Suprapubic skin (tissue), 3 donors: ENCODE measurements around the gene C20orf202.
A peak's percentile ranks its signal among the peaks of the same experiment; 100 is the strongest.

Source experiments
- CTCF ChIP-seq, 2 donors: fragments of 200-600 bp in 1 of 2; fragments of 450-650 bp in 1 of 2; sonication (generic) in 1 of 2; IDR thresholded peaks; one replicate each; pipeline ENCODE4 v1.5.1; 2016 to 2019; ENCODE audit warnings: antibody characterized with exemption in 2 of 2, mild to moderate bottlenecking in 1 of 2, moderate library complexity in 1 of 2
- EP300 ChIP-seq: sonication (generic); formaldehyde crosslinking; IDR thresholded peaks from one replicate; pipeline ENCODE4 v1.6.1; 2017; ENCODE audit warnings: antibody characterized with exemption
- POLR2A ChIP-seq, 2 donors: fragments of 450-650 bp; IDR thresholded peaks; one replicate each; pipeline ENCODE4 v1.6.1; 2017; ENCODE audit warnings: antibody characterized with exemption in 2 of 2, mild to moderate bottlenecking in 2 of 2, moderate library complexity in 2 of 2

DNA sequence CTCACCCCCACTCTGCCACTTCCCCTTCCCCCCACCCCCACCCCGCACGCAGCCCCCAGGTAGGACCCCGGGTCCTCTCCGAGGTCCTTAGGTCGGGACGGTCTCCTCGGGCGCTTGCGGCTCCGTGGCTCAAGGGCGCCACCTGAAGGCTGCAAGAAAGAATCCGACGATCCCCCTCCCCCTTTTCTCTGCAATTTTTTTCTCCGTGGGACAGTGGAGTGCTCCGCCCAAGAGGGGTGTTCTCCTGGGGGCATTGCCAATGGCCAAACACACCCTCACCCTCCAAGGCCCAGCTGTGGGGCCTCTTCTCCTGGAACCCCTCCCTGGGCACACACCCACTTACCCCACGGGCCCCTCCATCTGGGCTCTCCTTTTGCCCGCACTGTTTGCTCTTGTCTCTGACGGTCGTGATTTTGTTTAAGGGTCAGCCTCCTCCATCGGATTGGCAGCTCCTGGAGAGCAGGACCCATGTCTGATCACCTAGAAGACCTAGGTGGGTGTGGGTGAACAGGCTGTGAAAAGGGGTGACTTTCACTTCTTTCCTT lies 17.4 kb upstream of the C20orf202 start:
- no peak for TF ChIP-seq POLR2A (IDR thresholded peaks at IDR 0.05)
- TF ChIP-seq CTCF (IDR thresholded peaks at IDR 0.05) = peak in 1 of 2 donors; percentile 59
- TF ChIP-seq EP300 = no peak
